HCT116 (cell line): ENCODE results near the gene MTERF4.

Experiments
- EZH2 ChIP-seq: fragments of 200-600 bp; sonication (generic); IDR thresholded peaks from 2 replicates; pipeline ENCODE4 v1.6.1; 2017; ENCODE audit warnings: antibody characterized with exemption, mixed run types
- POLR2A ChIP-seq: IDR thresholded peaks from 2 replicates; pipeline ENCODE4 v1.7.0; 2011; ENCODE audit warnings: borderline replicate concordance; ENCODE audit not compliant: insufficient read depth, insufficient read length; ENCODE audit errors: extremely low read depth
- REST ChIP-seq: IDR thresholded peaks from 2 replicates; pipeline ENCODE4 v1.6.1; 2012; ENCODE audit warnings: low read depth
- TF ChIP-seq, protein P1 (sequence below), 3 experiments: fragments of 200-600 bp in 1 of 3; sonication (generic) in 1 of 3; IDR thresholded peaks in 2 of 3; conservative IDR thresholded peaks in 1 of 3; 2 replicates each; pipeline ENCODE4 v1.5.1; 2012 to 2017; ENCODE audit warnings: low read depth in 2 of 3, low read length in 2 of 3, antibody characterized with exemption in 1 of 3, borderline replicate concordance in 1 of 3, control low read depth in 1 of 3, mild to moderate bottlenecking in 1 of 3, mixed read lengths in 1 of 3, mixed run types in 1 of 3, moderate library complexity in 1 of 3; ENCODE audit not compliant: insufficient read depth in 1 of 3
- TF ChIP-seq, protein P2 (sequence below): IDR thresholded peaks from 2 replicates; pipeline ENCODE4 v1.6.1; 2012

- TF ChIP-seq POLR2A = no peak
- TF ChIP-seq EZH2 = no peak
- TF ChIP-seq, protein P1, sequence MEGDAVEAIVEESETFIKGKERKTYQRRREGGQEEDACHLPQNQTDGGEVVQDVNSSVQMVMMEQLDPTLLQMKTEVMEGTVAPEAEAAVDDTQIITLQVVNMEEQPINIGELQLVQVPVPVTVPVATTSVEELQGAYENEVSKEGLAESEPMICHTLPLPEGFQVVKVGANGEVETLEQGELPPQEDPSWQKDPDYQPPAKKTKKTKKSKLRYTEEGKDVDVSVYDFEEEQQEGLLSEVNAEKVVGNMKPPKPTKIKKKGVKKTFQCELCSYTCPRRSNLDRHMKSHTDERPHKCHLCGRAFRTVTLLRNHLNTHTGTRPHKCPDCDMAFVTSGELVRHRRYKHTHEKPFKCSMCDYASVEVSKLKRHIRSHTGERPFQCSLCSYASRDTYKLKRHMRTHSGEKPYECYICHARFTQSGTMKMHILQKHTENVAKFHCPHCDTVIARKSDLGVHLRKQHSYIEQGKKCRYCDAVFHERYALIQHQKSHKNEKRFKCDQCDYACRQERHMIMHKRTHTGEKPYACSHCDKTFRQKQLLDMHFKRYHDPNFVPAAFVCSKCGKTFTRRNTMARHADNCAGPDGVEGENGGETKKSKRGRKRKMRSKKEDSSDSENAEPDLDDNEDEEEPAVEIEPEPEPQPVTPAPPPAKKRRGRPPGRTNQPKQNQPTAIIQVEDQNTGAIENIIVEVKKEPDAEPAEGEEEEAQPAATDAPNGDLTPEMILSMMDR (IDR thresholded peaks at IDR 0.05 in 2 of 3, conservative IDR thresholded peaks at IDR 0.05 in 1 of 3; ENCODE audit: borderline replicate concordance in 1 of 3, insufficient read depth in 1 of 3, low read depth in 2 of 3, low read length in 2 of 3) = no peak
- no peak for TF ChIP-seq REST
- TF ChIP-seq, protein P2, sequence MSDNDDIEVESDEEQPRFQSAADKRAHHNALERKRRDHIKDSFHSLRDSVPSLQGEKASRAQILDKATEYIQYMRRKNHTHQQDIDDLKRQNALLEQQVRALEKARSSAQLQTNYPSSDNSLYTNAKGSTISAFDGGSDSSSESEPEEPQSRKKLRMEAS = no peak
Observed at GRCh38 chr2:241130316-241130715, 28.2 kb upstream of the MTERF4 start.
